Esophagus squamous epithelium (tissue), 4 donors: ENCODE measurements around the gene SNX1.
"Not testable (repeated sequence)": the region's sequence is repeated elsewhere in the genome, so short reads cannot be mapped to it uniquely, and the experiment has no call there.

Experiments used
- CTCF ChIP-seq, 6 experiments: fragments of 450-650 bp in 4 of 6; fragments of 200-600 bp in 2 of 6; sonication (generic) in 2 of 6; IDR thresholded peaks; one replicate each; pipeline ENCODE4 v1.5.1; 2016 to 2019; ENCODE audit warnings: antibody characterized with exemption in 6 of 6, mild to moderate bottlenecking in 4 of 6, moderate library complexity in 4 of 6
- POLR2A ChIP-seq, 4 donors: fragments of 450-650 bp; IDR thresholded peaks; one replicate each; pipeline ENCODE4 v1.6.1; 2017; ENCODE audit warnings: antibody characterized with exemption in 4 of 4, mild to moderate bottlenecking in 4 of 4, moderate library complexity in 3 of 4

GRCh38 chr15:64073496-64073895 is 22.3 kb upstream of the SNX1 start:
- TF ChIP-seq CTCF, POLR2A (IDR thresholded peaks at IDR 0.05): not testable (repeated sequence)
